ENCODE data around the gene CAMSAP2. TPM values are rescaled to one million over a fixed set of nuclear protein-coding genes. Genes with fewer than 3 reads are reported as not detected.

The CAMSAP2 gene
- total RNA-seq, 1 donor from 2014 or later = 10.6 TPM

GRCh38 chr1:200904772-200905171, 166.1 kb downstream of the CAMSAP2 start:
- H3K4me3 ChIP-seq (ENCODE audit: low read depth, low read length) = no peak overlapping the region
- DNase-seq (ENCODE audit: low read depth) = no peak
- no peak for TF ChIP-seq CTCF (conservative IDR thresholded peaks at IDR 0.05; ENCODE audit: low read depth, low read length)

- H3K4me3 ChIP-seq (ENCODE audit: low read depth, low read length) = no peak overlapping the region
- DNase-seq (ENCODE audit: low read depth) = no peak
- TF ChIP-seq CTCF (conservative IDR thresholded peaks at IDR 0.05; ENCODE audit: low read depth, low read length) = no peak
Observed at GRCh38 chr1:200905411-200906052, 166.8 kb downstream of the CAMSAP2 start.

GRCh38 chr1:200906491-200906890, 167.8 kb downstream of the CAMSAP2 start:
- H3K4me3 ChIP-seq (ENCODE audit: low read depth, low read length) = no peak overlapping the region
- no peak for TF ChIP-seq CTCF (conservative IDR thresholded peaks at IDR 0.05; ENCODE audit: low read depth, low read length)
- no peak for DNase-seq (ENCODE audit: low read depth)

- no peak for TF ChIP-seq CTCF (conservative IDR thresholded peaks at IDR 0.05; ENCODE audit: low read depth, low read length)
- DNase-seq (ENCODE audit: low read depth) = no peak
- no peak overlapping the region for H3K4me3 ChIP-seq (ENCODE audit: low read depth, low read length)
Observed at GRCh38 chr1:200907611-200908097, 169.0 kb downstream of the CAMSAP2 start.

GRCh38 chr1:200908191-200908868, 169.6 kb downstream of the CAMSAP2 start:
- TF ChIP-seq CTCF (conservative IDR thresholded peaks at IDR 0.05; ENCODE audit: low read depth, low read length) = no peak
- H3K4me3 ChIP-seq (ENCODE audit: low read depth, low read length) = no peak overlapping the region
- no peak for DNase-seq (ENCODE audit: low read depth)

- H3K4me3 ChIP-seq (ENCODE audit: low read depth, low read length) = no peak overlapping the region
- no peak for DNase-seq (ENCODE audit: low read depth)
- TF ChIP-seq CTCF (conservative IDR thresholded peaks at IDR 0.05; ENCODE audit: low read depth, low read length) = no peak
Observed at GRCh38 chr1:200909071-200909470, 170.4 kb downstream of the CAMSAP2 start.
